Activated naive CD8-positive, alpha-beta T cell treated with anti-CD3 and anti-CD28 coated beads, Interleukin-2, amount 50 U/mL, for 24 hours (primary cell): Measurements from ENCODE around the gene OCA2.

Experiments
- ATAC-seq: fragments of 150-1000 bp; cut with Tn5 transposase; one replicate; pipeline ENCODE4 v1.10.0; 2021
- DNase-seq: peaks from one replicate; pipeline ENCODE4 v3.0.0; 2021
- H3K27ac Mint-ChIP-seq: one replicate; pipeline ENCODE4 v1.8.0; 2021; ENCODE audit warnings: mild to moderate bottlenecking, mixed read lengths
- H3K27me3 Mint-ChIP-seq: one replicate; pipeline ENCODE4 v1.8.0; 2021; ENCODE audit warnings: mixed read lengths
- H3K36me3 Mint-ChIP-seq: one replicate; pipeline ENCODE4 v1.8.0; 2021; ENCODE audit warnings: low read depth, mixed read lengths
- H3K4me1 Mint-ChIP-seq: one replicate; pipeline ENCODE4 v1.8.0; 2021; ENCODE audit warnings: mixed read lengths
- H3K4me3 Mint-ChIP-seq: one replicate; pipeline ENCODE4 v1.8.0; 2021; ENCODE audit warnings: mild to moderate bottlenecking, moderate library complexity, mixed read lengths
- H3K9me3 Mint-ChIP-seq: one replicate; pipeline ENCODE4 v1.8.0; 2021; ENCODE audit warnings: mixed read lengths

OCA2 gene

DNA sequence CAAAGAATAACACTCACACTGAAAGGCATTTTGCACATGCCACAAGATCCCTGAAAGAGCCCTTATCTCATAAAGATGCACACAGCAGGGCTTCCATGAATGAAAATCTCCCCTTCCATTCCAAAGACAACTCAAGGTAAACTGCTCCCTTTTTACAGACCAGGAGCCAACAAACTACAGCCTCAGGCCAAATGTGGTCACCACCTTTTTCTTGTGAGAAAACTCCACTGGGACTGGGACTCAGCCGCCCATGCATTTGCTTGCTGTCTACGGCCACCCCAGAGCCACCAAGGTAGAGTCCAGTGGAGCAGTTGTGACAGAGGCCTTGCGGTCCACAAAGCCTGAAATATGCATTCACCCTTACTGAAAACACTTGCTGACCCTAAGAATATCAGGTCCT lies 334.8 kb downstream of the OCA2 start:
- DNase-seq = no peak
- no peak for ATAC-seq
- Mint-ChIP-seq H3K4me3 (no peak overlapping the region), H3K36me3 (no peaks in the 10 kb centered on the region), H3K9me3 (peaks cover 4% of the 10 kb centered on the region), H3K4me1 (no peaks in the 10 kb centered on the region), H3K27ac (no peak overlapping the region), H3K27me3 (no peaks in the 10 kb centered on the region)

DNA sequence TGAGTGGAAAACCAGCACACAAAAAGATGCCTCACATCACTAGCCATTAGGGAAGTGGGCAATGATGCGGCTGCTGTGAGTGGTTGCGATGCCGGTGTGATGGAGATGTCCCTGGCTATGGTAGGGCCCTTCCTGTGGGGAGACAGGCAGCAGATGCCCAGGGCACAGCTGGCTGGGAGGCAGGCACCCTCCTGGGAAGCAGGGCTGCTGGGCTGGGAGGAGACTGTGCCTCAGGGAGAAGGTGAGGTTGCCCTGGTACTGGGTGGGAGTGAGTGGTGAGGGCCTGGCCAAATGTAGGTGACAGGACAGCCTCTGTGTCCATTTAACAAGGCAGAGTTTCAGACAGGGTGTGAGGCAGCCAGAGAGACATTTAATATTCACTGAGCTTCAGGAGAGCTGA lies 335.6 kb downstream of the OCA2 start:
- DNase-seq = no peak
- peaks cover 4% of the 10 kb centered on the region for H3K9me3 Mint-ChIP-seq
- no peak overlapping the region for H3K4me3 Mint-ChIP-seq
- no peaks in the 10 kb centered on the region for H3K36me3 Mint-ChIP-seq
- H3K27ac Mint-ChIP-seq = no peak overlapping the region
- no peaks in the 10 kb centered on the region for H3K27me3 Mint-ChIP-seq
- ATAC-seq = no peak
- no peaks in the 10 kb centered on the region for H3K4me1 Mint-ChIP-seq

DNA sequence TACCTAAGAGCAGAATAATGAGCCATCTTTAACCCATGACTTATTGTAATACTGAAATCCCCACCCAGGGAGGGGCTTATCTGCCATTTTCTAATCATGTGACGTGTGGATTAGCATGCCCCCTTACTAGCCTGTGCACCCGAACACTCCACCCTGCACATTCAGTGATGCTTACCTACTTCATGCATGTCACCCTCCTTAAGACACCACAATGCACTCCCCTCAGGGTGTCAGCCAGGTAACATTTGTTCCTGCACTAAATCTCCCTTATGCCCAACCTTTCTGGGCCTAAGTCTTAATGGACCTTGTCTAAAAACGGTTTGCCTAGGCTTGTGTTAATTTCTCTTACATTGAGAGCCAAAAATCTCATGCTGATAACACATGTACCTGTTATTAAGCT lies 336.6 kb downstream of the OCA2 start:
- H3K4me3 Mint-ChIP-seq = no peak overlapping the region
- no peaks in the 10 kb centered on the region for H3K27me3 Mint-ChIP-seq
- DNase-seq (no peak), ATAC-seq (no peak)
- no peaks in the 10 kb centered on the region for H3K36me3 Mint-ChIP-seq
- no peaks in the 10 kb centered on the region for H3K4me1 Mint-ChIP-seq
- peaks cover 4% of the 10 kb centered on the region for H3K9me3 Mint-ChIP-seq
- no peak overlapping the region for H3K27ac Mint-ChIP-seq

DNA sequence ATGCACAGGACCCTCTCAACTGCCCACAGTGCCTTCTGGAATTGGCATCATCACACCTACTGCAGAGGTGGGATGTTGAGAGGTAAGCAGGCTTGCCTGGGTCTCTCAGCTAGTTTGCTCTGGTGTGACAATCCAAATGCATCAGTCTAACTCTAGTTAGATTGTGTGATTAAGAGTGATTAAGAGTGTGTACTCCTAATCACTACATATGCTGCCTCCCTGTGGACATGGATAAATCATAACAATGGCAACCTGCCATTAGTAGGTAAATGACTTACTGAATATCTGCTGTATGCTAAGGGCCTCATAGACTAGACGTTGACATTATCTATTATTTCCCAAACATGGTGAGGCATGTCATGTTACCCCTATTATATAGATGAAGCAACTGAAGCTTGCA lies 342.1 kb downstream of the OCA2 start:
- Mint-ChIP-seq H3K4me3 (no peak overlapping the region), H3K27ac (no peak overlapping the region), H3K4me1 (no peaks in the 10 kb centered on the region), H3K9me3 (no peaks in the 10 kb centered on the region), H3K27me3 (no peaks in the 10 kb centered on the region), H3K36me3 (no peaks in the 10 kb centered on the region)
- DNase-seq = no peak
- no peak for ATAC-seq

DNA sequence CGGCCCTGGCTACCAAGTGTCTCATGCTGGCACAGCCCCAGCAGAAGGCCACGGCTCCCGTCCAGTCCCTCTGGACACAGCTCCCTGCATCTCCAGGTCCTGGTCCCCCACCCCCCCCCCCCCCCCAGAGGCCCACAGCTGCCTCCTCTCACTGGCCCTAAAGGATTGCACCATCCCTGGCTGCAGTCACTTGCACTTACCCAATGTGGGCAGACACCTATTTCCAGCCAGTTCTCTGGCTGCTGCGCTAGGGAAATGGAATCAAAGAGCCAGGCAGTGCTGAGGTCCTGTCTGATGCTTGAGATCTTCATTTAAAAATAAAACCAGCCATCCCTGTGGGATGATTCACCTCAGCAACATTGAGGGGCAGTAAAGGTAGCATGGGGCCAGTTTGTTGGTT lies 346.4 kb downstream of the OCA2 start:
- DNase-seq = no peak
- Mint-ChIP-seq H3K27ac (no peak overlapping the region), H3K27me3 (no peaks in the 10 kb centered on the region), H3K9me3 (no peaks in the 10 kb centered on the region), H3K4me1 (no peaks in the 10 kb centered on the region), H3K4me3 (no peak overlapping the region), H3K36me3 (no peaks in the 10 kb centered on the region)
- ATAC-seq = no peak

DNA sequence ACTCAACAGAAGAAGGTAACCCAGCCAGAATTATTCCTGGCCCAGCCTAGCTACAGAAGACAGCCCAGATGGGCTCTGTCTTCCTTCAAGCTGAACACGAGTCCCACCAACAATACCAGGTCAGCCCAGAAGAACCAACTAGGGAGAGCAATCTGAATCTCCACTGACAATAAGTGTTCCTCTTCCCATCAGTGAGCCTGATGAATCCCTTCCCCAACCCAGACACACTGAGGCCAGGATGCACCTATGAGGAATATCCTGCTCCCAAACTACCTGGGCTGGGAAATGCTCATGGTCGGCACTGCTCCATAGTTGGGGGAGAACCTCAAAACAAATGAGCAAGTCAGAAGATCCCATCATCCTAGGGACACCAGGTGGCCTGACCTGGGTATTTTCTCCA lies 351.1 kb downstream of the OCA2 start:
- no peaks in the 10 kb centered on the region for H3K4me1 Mint-ChIP-seq
- H3K36me3 Mint-ChIP-seq = no peaks in the 10 kb centered on the region
- DNase-seq = no peak
- no peak for ATAC-seq
- no peak overlapping the region for H3K27ac Mint-ChIP-seq
- no peaks in the 10 kb centered on the region for H3K27me3 Mint-ChIP-seq
- H3K4me3 Mint-ChIP-seq = no peak overlapping the region
- H3K9me3 Mint-ChIP-seq = peaks cover 4% of the 10 kb centered on the region

DNA sequence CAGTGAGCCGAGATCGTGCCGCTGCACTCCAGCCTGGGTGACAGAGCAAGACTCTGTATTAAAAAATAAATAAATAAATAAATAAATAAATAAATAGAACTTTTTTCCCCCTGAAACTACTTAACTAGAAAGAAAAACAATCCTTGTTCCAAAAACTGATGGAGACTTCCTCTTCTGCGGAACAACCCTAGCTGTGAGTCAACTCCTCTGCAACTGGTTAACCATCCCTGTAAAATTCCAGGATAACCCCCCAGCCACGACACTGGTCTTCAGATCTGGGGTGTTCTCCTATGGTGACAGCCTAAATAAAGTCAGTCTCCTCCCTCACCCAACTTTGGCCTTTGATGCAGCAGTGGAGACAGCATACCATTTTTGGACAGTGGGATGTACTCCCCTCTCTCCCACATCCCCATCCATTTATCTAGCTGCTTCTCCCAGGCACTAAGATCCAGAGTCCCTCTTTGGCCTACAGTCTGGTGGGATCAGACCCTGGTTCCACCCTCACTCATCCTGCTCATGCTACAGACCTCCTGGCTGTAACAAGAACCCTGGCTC lies 352.6 kb downstream of the OCA2 start:
- Mint-ChIP-seq H3K27ac (no peak overlapping the region), H3K4me1 (no peaks in the 10 kb centered on the region), H3K27me3 (no peaks in the 10 kb centered on the region), H3K4me3 (no peak overlapping the region), H3K36me3 (no peaks in the 10 kb centered on the region), H3K9me3 (peaks cover 4% of the 10 kb centered on the region)
- ATAC-seq (no peak), DNase-seq (no peak)

DNA sequence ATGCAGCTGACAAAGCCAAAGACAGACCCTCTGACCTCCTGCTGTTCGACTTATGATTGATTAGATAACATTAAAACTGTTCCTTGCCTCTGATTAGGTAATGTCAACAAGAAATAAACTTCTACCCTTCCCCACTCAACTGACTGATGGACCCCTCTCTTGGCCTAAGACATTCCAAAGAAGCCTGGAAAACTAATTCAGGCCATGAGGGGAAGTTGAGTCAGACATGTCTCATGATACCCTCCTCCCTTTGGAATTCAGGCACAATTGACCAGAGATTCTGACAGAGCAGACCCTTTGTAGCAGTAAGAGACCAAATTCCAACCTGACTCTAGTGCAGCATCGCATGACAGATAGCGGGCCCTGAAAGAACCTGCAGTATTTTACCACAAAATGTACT lies 354.5 kb downstream of the OCA2 start:
- no peak overlapping the region for H3K27ac Mint-ChIP-seq
- no peaks in the 10 kb centered on the region for H3K27me3 Mint-ChIP-seq
- H3K4me3 Mint-ChIP-seq = no peak overlapping the region
- no peaks in the 10 kb centered on the region for H3K4me1 Mint-ChIP-seq
- no peaks in the 10 kb centered on the region for H3K36me3 Mint-ChIP-seq
- peaks cover 4% of the 10 kb centered on the region for H3K9me3 Mint-ChIP-seq
- no peak for ATAC-seq
- no peak for DNase-seq

DNA sequence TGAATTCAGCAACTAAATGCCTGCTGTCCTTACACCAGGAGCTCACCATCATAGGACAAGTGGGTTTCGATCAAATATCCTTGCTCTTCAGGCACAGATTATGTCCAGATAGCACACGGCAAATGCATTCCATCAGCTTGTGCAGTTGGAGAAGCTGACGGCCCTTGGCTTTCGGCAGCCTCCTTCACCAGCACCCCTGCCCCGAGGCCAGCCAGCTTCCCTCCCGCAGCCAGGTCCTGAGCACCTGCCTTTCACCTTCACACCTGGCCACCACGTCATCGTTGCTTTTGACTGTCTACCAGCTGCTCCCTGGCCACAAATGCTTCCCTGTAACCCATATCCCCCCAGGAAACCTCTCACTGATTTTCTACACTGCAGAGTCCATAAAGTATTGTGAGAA lies 355.5 kb downstream of the OCA2 start:
- H3K36me3 Mint-ChIP-seq = no peaks in the 10 kb centered on the region
- peaks cover 4% of the 10 kb centered on the region for H3K9me3 Mint-ChIP-seq
- no peak overlapping the region for H3K4me3 Mint-ChIP-seq
- no peaks in the 10 kb centered on the region for H3K4me1 Mint-ChIP-seq
- H3K27ac Mint-ChIP-seq = no peak overlapping the region
- no peak for ATAC-seq
- H3K27me3 Mint-ChIP-seq = no peaks in the 10 kb centered on the region
- no peak for DNase-seq

DNA sequence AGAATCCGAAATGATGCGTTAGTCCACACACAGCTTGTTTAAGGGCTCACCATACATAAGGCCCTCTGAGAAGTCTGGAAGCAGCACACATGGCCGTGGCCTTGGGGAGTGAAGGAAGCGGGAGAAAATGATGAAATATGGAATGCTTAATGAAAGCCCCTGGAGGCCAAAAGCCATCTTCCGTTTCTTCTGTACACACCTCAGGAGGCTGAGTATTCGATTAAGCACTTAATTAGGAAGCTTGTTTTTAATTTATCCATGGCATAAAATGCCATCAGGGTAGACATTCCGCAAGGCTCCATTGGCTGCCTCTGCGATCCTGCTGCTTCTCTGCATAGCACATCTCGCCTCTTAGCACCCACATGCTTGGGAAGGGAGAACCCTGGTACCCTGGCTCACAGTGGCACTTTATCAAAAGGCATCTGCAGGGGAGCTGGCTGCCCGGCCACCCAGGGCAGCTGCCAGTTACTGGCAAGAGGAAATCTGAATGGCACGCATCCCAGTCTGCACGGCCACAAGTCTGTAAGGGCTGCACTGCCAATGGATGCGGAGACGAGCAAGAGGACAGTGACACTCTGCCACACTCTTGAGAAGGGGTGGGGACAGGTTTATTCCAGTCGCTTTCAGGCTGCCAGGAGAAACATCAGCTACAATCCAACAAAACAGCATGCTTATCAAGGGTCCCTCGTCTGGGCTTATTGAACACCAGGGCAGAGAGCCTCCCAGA lies 356.2 kb downstream of the OCA2 start:
- no peaks in the 10 kb centered on the region for H3K36me3 Mint-ChIP-seq
- no peak overlapping the region for H3K4me3 Mint-ChIP-seq
- DNase-seq (no peak), ATAC-seq (no peak)
- H3K9me3 Mint-ChIP-seq = peaks cover 4% of the 10 kb centered on the region
- no peaks in the 10 kb centered on the region for H3K4me1 Mint-ChIP-seq
- no peak overlapping the region for H3K27ac Mint-ChIP-seq
- H3K27me3 Mint-ChIP-seq = no peaks in the 10 kb centered on the region

DNA sequence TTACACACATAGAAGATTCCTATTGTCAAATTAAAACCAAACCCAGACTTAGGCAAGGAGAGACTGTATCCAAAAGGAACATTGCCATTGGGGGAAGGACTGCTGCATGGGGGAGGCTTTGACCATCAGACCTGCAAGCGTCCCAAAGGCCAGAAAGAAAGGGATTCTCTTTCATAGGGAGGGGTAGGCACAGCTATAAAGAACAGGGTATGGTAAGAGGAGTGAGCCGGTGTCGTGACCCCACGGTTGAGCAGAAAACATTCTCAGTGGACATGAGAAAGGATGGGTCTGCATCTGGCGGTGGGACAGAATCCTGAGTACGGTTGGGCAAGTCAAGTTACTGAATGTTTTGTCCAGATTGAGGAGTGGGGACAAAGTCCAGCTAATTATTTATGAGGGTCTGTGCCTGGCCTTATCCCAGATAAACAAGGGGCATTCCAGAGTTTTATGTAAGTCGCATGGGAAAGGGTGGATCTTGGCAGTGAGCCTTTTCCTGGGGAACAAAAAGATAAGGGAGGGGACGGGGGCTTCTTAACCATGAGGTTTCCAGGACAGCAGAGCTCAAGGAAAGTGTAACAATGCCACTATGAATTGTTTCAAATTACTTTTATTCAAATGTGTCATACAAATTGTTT lies 357.8 kb downstream of the OCA2 start:
- Mint-ChIP-seq H3K4me3 (no peak overlapping the region), H3K4me1 (no peaks in the 10 kb centered on the region), H3K27ac (no peak overlapping the region), H3K36me3 (no peaks in the 10 kb centered on the region), H3K9me3 (peaks cover 5% of the 10 kb centered on the region), H3K27me3 (no peaks in the 10 kb centered on the region)
- DNase-seq (no peak), ATAC-seq (no peak)

DNA sequence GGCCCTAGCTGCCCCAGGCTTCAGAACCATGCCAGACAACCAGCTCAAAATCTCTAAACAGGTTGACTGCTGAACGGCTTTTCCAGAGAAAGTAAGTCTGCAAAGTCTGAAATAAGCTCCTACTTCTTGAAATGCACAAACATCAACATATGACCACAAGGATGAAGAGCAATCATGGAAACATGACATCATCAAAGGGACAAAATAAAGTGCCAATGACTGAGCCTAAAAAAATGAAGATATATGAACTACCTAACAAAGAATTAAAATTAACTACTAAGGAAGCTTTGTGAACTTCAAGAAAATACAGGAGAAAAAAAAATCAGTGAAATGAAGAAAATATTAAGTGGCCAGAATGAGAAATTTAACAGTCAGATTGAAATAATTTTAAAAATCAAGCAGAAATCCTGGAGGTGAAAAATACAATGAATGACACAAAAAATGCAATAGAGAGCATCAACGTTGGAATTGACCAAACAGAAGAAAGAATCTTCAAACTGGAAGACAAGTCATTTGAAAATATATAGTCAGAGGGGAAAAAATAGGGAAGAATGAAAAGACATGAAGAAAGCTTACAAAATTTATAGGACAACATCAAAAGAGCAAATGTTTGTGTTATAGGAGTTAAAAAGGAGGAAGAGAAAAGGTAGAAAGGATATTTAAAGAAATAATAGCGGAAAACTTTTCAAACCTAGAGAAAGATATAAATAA lies 364.2 kb downstream of the OCA2 start:
- Mint-ChIP-seq H3K27me3 (no peaks in the 10 kb centered on the region), H3K4me3 (no peak overlapping the region), H3K36me3 (no peaks in the 10 kb centered on the region), H3K9me3 (peaks cover 29% of the 10 kb centered on the region), H3K4me1 (no peaks in the 10 kb centered on the region), H3K27ac (no peak overlapping the region)
- ATAC-seq (no peak), DNase-seq (no peak)

DNA sequence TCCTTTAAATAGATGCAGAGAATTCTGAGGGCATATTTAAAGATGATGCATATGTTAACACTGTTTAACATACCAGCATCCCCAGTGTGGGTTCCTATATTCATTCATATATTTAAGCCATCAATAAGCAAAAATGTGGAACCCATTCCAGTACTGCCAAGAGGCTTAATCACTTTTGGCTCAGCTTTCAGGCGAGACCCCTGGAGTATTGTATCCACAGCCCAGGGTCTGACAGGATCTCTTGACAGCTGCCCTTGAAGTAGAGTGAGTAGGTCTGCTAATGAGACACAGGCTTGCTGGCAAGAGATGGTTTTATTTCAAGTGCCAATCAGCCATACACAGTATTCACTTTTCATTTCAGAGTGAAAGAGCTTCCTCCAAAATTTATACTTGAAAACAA lies 367.3 kb downstream of the OCA2 start:
- Mint-ChIP-seq H3K27me3 (no peaks in the 10 kb centered on the region), H3K4me1 (no peaks in the 10 kb centered on the region), H3K27ac (no peak overlapping the region), H3K36me3 (no peaks in the 10 kb centered on the region), H3K9me3 (peaks cover 32% of the 10 kb centered on the region), H3K4me3 (no peak overlapping the region)
- ATAC-seq (no peak), DNase-seq (no peak)

DNA sequence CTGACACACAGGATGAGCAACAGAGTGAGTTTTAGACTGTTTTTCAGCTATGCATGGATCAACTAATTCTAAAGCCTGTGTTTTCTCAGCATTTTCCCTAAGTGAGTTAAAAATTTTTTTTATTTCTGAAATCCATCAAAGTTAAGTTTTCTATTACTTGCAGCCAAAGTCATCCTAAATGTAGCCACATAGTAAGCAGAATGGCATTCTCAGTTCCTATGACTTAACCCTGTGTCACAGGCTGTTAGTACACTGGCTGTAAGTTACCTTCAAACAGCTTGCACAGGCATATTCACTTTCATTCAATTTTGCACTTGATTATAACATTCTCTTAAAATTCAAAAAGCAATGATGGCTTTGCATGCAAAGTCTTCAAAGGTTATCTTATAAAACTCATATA lies 368.2 kb downstream of the OCA2 start:
- H3K27me3 Mint-ChIP-seq = no peaks in the 10 kb centered on the region
- H3K27ac Mint-ChIP-seq = no peak overlapping the region
- H3K4me3 Mint-ChIP-seq = no peak overlapping the region
- H3K36me3 Mint-ChIP-seq = no peaks in the 10 kb centered on the region
- DNase-seq (no peak), ATAC-seq (no peak)
- no peaks in the 10 kb centered on the region for H3K4me1 Mint-ChIP-seq
- H3K9me3 Mint-ChIP-seq = peaks cover 27% of the 10 kb centered on the region

DNA sequence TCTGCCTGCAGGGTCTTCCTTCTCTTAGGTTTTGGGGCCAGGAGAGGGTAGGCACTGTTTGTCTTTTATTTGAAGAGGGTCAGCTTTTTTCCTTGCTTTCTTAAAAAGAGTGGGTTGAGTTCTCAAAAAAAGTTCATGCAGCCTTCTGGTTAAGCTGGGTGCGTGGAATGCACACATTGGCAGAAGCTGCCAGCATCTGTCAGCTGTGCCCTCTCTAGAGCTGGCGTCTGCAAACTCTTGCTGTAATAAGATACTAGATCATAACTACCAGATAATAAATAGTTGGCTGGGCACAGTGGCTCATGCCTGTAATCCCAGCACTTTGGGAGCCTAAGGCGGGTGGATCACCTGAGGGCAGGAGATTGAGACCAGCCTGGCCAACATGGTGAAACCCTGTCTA lies 373.4 kb downstream of the OCA2 start:
- no peak for ATAC-seq
- no peak overlapping the region for H3K4me3 Mint-ChIP-seq
- no peak overlapping the region for H3K27ac Mint-ChIP-seq
- no peaks in the 10 kb centered on the region for H3K27me3 Mint-ChIP-seq
- no peaks in the 10 kb centered on the region for H3K4me1 Mint-ChIP-seq
- H3K9me3 Mint-ChIP-seq = peaks cover 7% of the 10 kb centered on the region
- no peak for DNase-seq
- H3K36me3 Mint-ChIP-seq = no peaks in the 10 kb centered on the region
